Gastroesophageal sphincter (tissue), 4 donors: ENCODE measurements around the gene XYLT1. TPM values are rescaled to one million over a fixed set of nuclear protein-coding genes. Genes with fewer than 3 reads are reported as not detected.
A peak's percentile ranks its signal among the peaks of the same experiment; 100 is the strongest.

Experiments
- ATAC-seq: fragments of 150-250 bp; one replicate; pipeline ENCODE4 v1.9.1; 2016; ENCODE audit warnings: mild to moderate bottlenecking, moderate library complexity
- H3K27ac ChIP-seq, 4 donors: fragments of 200-600 bp; sonication (generic) in 3 of 4; 1 replicate in 3 of 4; 2 replicates in 1 of 4; pipeline ENCODE4 v1.5.1; 2016 to 2019
- H3K27me3 ChIP-seq: fragments of 200-600 bp; sonication (generic); one replicate; pipeline ENCODE4 v1.5.1; 2019
- H3K36me3 ChIP-seq, 2 donors: fragments of 200-600 bp; sonication (generic); one replicate each; pipeline ENCODE4 v1.5.1; 2019; ENCODE audit warnings: control low read depth in 1 of 2
- H3K4me1 ChIP-seq, 3 donors: fragments of 200-600 bp; sonication (generic); 1 replicate in 2 of 3; 2 replicates in 1 of 3; pipeline ENCODE4 v1.5.1; 2016 to 2019; ENCODE audit warnings: control low read depth in 2 of 3
- H3K4me3 ChIP-seq, 2 donors: fragments of 200-600 bp; sonication (generic); one replicate each; pipeline ENCODE4 v1.5.1; 2019; ENCODE audit warnings: mild to moderate bottlenecking in 1 of 2, moderate library complexity in 1 of 2
- H3K9me3 ChIP-seq, 3 donors: fragments of 200-600 bp; sonication (generic); one replicate each; pipeline ENCODE4 v1.5.1; 2017 to 2019; ENCODE audit warnings: control low read depth in 2 of 3
- CTCF ChIP-seq, 4 experiments: fragments of 200-600 bp in 2 of 4; fragments of 450-650 bp in 2 of 4; sonication (generic) in 1 of 4; IDR thresholded peaks; one replicate each; pipeline ENCODE4 v1.5.1; 2017 to 2019; ENCODE audit warnings: antibody characterized with exemption in 4 of 4, mild to moderate bottlenecking in 2 of 4, moderate library complexity in 2 of 4
- EP300 ChIP-seq: sonication (generic); formaldehyde crosslinking; IDR thresholded peaks from one replicate; pipeline ENCODE4 v1.6.1; 2017; ENCODE audit warnings: antibody characterized with exemption, mild to moderate bottlenecking
- POLR2A ChIP-seq, 2 donors: fragments of 450-650 bp; IDR thresholded peaks; one replicate each; pipeline ENCODE4 v1.6.1; 2017; ENCODE audit warnings: antibody characterized with exemption in 2 of 2, mild to moderate bottlenecking in 2 of 2, moderate library complexity in 1 of 2
- POLR2AphosphoS5 ChIP-seq: sonication (generic); formaldehyde crosslinking; IDR thresholded peaks from one replicate; pipeline ENCODE4 v1.6.1; 2017; ENCODE audit warnings: antibody characterized with exemption
- WGBS, 2 donors: methylation state at CpG; one replicate each; pipeline ENCODE4 v1.1.5; 2018; ENCODE audit warnings: low coverage in 1 of 2; 5-methylcytosine and 5-hydroxymethylcytosine counted together
- total RNA-seq, 4 donors: library from RNA; depleted of rRNA; stranded (reverse); fragments of >200 nt; gene quantifications; one replicate each; pipeline ENCODE4 v1.1.0, GENCODE V29; 2016

The XYLT1 gene
- total RNA-seq, 4 donors from 2014 or later = 19.1 to 51.6 (median 23.7) TPM

DNA sequence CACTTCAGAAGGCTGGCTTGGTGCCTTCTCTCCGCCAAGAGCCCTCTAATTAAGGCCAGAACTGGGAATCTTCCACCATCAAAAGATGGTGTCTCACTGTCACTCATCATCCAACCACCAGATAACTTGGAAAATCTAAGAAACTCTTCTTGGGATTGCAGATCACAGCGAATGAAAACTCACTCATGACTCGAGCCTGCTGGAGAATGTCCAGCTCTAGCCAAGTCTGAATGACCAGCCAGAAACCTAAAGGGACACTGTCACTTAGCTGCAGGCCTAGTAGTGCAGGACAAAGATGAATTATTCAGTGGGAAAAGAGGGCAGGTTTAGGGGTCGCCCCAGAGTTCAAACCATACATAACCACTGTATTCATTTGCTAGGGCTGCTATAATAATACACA is 107.8 kb downstream of the XYLT1 start:
- peaks cover 8 to 97% (median 40%) of the 10 kb centered on the region in 3 donors for H3K4me1 ChIP-seq
- peak overlapping the region in 2 of 4 donors; percentile 71 for H3K27ac ChIP-seq
- TF ChIP-seq POLR2AphosphoS5 = no peak
- no peak for TF ChIP-seq POLR2A (IDR thresholded peaks at IDR 0.05)
- no peak for TF ChIP-seq EP300
- no peak for TF ChIP-seq CTCF (IDR thresholded peaks at IDR 0.05)
- no peaks in the 10 kb centered on the region for H3K9me3 ChIP-seq
- WGBS, 2 donors = 94% methylated on average over 2 of the region's 4 CpGs; no CpG with 5 or more reads in 1 of the 2 donors
- H3K36me3 ChIP-seq = no peaks in the 10 kb centered on the region
- no peaks in the 10 kb centered on the region for H3K27me3 ChIP-seq
- no peak overlapping the region for H3K4me3 ChIP-seq
- no peak for ATAC-seq

DNA sequence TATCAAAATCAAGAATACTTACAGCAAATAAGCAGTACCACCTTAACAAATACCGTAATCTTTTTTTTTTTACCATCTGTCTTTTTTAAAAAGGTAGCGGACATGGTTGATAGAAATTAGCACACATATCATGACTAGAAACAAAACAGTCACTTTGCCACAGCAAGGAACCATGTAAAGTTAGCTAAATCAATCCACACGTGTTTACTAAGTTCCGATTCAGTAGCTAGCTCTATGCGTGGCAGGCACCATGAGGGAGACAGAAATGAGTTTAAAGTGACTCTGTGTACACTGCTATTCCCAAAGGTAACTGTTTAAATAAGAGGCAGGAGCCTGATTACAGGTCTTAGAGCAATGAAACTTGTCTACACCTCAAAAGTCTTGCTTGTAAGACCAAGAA is 108.6 kb downstream of the XYLT1 start:
- Histone ChIP-seq H3K27me3 (no peaks in the 10 kb centered on the region), H3K9me3 (no peaks in the 10 kb centered on the region), H3K36me3 (peaks cover 0 to 4% of the 10 kb centered on the region in 2 donors), H3K4me1 (peaks cover 8 to 89% (median 37%) of the 10 kb centered on the region in 3 donors), H3K4me3 (no peak overlapping the region), H3K27ac (peak overlapping the region in 2 of 4 donors; percentile 12 to 71)
- TF ChIP-seq POLR2A (IDR thresholded peaks at IDR 0.05) = no peak
- no peak for TF ChIP-seq EP300
- TF ChIP-seq CTCF (IDR thresholded peaks at IDR 0.05) = no peak
- TF ChIP-seq POLR2AphosphoS5 = no peak
- WGBS, 2 donors = 87 to 94% methylated on average over 5 of the region's 5 CpGs
- no peak for ATAC-seq

- TF ChIP-seq POLR2A (IDR thresholded peaks at IDR 0.05) = no peak
- TF ChIP-seq CTCF (IDR thresholded peaks at IDR 0.05) = no peak
- TF ChIP-seq POLR2AphosphoS5 = no peak
- TF ChIP-seq EP300 = no peak
- no peak for ATAC-seq
- Histone ChIP-seq H3K4me3 (no peak overlapping the region), H3K9me3 (no peaks in the 10 kb centered on the region), H3K27me3 (no peaks in the 10 kb centered on the region), H3K27ac (peak overlapping the region in 2 of 4 donors; percentile 42 to 71), H3K36me3 (peaks cover 0 to 4% of the 10 kb centered on the region in 2 donors), H3K4me1 (peaks cover 8 to 74% (median 28%) of the 10 kb centered on the region in 3 donors)
- WGBS, 2 donors = 63 to 100% methylated on average over 4 to 7 of the region's 7 CpGs
Measured at GRCh38 chr16:17360693-17361122, 110.1 kb downstream of the XYLT1 start.

DNA sequence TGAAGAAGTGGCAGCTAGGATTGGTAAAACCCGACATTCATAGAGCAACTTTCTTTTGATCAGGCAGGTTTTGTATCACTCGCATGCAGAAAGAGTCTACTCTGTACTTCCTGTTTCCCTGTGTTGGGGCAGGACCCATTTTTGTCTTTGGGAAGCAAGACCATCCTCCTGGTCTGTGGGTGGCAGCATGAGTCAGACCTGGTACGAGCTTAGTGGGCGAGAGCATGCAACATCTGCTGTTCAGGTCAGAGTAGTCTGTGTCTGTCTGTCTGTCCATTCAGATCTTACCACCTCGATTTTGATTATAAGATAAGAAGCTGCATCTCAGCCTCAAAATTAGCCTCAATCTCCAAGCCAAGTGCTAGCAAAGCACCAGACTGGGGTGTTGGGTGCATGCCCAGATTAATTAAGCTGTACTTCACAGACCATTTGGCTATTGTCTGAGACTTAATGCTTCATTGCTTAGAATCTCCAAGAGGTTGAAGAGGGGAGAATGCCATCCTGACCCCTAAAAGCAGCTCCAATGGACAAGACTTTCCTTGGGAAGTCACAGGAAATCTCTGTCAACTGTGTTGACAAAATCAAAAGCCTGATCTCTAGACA is 110.9 kb downstream of the XYLT1 start:
- WGBS, 2 donors = 61 to 80% methylated on average over 1 to 3 of the region's 5 CpGs
- ATAC-seq = no peak
- H3K9me3 ChIP-seq = no peaks in the 10 kb centered on the region
- no peak overlapping the region for H3K4me3 ChIP-seq
- peaks cover 0 to 5% of the 10 kb centered on the region in 2 donors for H3K36me3 ChIP-seq
- TF ChIP-seq EP300 = no peak
- no peak for TF ChIP-seq POLR2A (IDR thresholded peaks at IDR 0.05)
- no peak for TF ChIP-seq POLR2AphosphoS5
- TF ChIP-seq CTCF (IDR thresholded peaks at IDR 0.05) = no peak
- no peaks in the 10 kb centered on the region for H3K27me3 ChIP-seq
- peaks cover 8 to 68% (median 20%) of the 10 kb centered on the region in 3 donors for H3K4me1 ChIP-seq
- H3K27ac ChIP-seq = peak overlapping the region in 2 of 4 donors; percentile 1 to 61

GRCh38 chr16:17358846-17359245 is 111.9 kb downstream of the XYLT1 start:
- Histone ChIP-seq H3K27me3 (no peaks in the 10 kb centered on the region), H3K27ac (peak overlapping the region in 1 of 4 donors; percentile 61), H3K4me1 (peaks cover 0 to 68% (median 9%) of the 10 kb centered on the region in 3 donors), H3K4me3 (no peak overlapping the region), H3K9me3 (no peaks in the 10 kb centered on the region), H3K36me3 (peaks cover 0 to 8% of the 10 kb centered on the region in 2 donors)
- 57 to 63% methylated on average over 3 of the region's 3 CpGs for WGBS, 2 donors
- TF ChIP-seq EP300 = no peak
- TF ChIP-seq POLR2A (IDR thresholded peaks at IDR 0.05) = no peak
- TF ChIP-seq POLR2AphosphoS5 = no peak
- TF ChIP-seq CTCF (IDR thresholded peaks at IDR 0.05) = no peak
- no peak for ATAC-seq
